Measurements from ENCODE around the gene MFN2.
A peak's percentile ranks its signal among the peaks of the same experiment; 100 is the strongest.

Gene MFN2

GRCh38 chr1:11979851-11980675 lies at the start of gene MFN2 (continued):
- TF ChIP-seq, protein P1, sequence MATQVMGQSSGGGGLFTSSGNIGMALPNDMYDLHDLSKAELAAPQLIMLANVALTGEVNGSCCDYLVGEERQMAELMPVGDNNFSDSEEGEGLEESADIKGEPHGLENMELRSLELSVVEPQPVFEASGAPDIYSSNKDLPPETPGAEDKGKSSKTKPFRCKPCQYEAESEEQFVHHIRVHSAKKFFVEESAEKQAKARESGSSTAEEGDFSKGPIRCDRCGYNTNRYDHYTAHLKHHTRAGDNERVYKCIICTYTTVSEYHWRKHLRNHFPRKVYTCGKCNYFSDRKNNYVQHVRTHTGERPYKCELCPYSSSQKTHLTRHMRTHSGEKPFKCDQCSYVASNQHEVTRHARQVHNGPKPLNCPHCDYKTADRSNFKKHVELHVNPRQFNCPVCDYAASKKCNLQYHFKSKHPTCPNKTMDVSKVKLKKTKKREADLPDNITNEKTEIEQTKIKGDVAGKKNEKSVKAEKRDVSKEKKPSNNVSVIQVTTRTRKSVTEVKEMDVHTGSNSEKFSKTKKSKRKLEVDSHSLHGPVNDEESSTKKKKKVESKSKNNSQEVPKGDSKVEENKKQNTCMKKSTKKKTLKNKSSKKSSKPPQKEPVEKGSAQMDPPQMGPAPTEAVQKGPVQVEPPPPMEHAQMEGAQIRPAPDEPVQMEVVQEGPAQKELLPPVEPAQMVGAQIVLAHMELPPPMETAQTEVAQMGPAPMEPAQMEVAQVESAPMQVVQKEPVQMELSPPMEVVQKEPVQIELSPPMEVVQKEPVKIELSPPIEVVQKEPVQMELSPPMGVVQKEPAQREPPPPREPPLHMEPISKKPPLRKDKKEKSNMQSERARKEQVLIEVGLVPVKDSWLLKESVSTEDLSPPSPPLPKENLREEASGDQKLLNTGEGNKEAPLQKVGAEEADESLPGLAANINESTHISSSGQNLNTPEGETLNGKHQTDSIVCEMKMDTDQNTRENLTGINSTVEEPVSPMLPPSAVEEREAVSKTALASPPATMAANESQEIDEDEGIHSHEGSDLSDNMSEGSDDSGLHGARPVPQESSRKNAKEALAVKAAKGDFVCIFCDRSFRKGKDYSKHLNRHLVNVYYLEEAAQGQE (tag by site-specific recombination; IDR thresholded peaks at IDR 0.05): no peak
- TF ChIP-seq, protein P2, sequence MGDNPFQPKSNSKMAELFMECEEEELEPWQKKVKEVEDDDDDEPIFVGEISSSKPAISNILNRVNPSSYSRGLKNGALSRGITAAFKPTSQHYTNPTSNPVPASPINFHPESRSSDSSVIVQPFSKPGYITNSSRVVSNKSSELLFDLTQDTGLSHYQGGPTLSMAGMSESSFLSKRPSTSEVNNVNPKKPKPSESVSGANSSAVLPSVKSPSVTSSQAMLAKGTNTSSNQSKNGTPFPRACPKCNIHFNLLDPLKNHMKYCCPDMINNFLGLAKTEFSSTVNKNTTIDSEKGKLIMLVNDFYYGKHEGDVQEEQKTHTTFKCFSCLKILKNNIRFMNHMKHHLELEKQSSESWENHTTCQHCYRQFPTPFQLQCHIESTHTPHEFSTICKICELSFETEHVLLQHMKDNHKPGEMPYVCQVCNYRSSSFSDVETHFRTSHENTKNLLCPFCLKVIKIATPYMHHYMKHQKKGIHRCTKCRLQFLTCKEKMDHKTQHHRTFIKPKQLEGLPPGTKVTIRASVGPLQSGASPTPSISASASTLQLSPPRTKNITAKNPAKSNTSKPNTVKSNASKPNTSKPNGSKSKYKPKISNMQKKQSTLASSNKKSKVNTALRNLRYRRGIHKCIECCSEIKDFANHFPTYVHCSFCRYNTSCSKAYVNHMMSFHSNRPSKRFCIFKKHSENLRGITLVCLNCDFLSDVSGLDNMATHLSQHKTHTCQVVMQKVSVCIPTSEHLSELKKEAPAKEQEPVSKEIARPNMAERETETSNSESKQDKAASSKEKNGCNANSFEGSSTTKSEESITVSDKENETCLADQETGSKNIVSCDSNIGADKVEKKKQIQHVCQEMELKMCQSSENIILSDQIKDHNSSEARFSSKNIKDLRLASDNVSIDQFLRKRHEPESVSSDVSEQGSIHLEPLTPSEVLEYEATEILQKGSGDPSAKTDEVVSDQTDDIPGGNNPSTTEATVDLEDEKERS (tag by site-specific recombination; IDR thresholded peaks at IDR 0.05): no peak
- TF ChIP-seq ZNF221 (tag by site-specific recombination; IDR thresholded peaks at IDR 0.05; ENCODE audit: borderline replicate concordance) (no peak), ZBTB17 (tag by site-specific recombination; IDR thresholded peaks at IDR 0.05) (peak; percentile 95), ZNF558 (tag by site-specific recombination; IDR thresholded peaks at IDR 0.05) (no peak), ZNF18 (tag by site-specific recombination; IDR thresholded peaks at IDR 0.05) (no peak), ZNF24 (tag by site-specific recombination; IDR thresholded peaks at IDR 0.05) (peak; percentile 38; the same call in 1 of the 2 replicates), ZNF157 (tag by site-specific recombination; IDR thresholded peaks at IDR 0.05) (no peak), ZNF623 (tag by site-specific recombination; IDR thresholded peaks at IDR 0.05) (no peak), ZNF211 (tag by site-specific recombination; IDR thresholded peaks at IDR 0.05; ENCODE audit: low read depth) (no peak), ZNF184 (tag by site-specific recombination; IDR thresholded peaks at IDR 0.05) (no peak), ZNF747 (tag by site-specific recombination; IDR thresholded peaks at IDR 0.05) (no peak), ZNF560 (tag by site-specific recombination; IDR thresholded peaks at IDR 0.05; ENCODE audit: borderline replicate concordance) (no peak), ZNF354C (tag by site-specific recombination; IDR thresholded peaks at IDR 0.05; ENCODE audit: borderline replicate concordance, low read depth) (no peak), ZNF580 (tag by site-specific recombination; IDR thresholded peaks at IDR 0.05) (0 out of 2 replicates have a peak, but pooled peaks have one; percentile 18), SCRT2 (tag by site-specific recombination; IDR thresholded peaks at IDR 0.05) (no peak), ZNF416 (tag by site-specific recombination; IDR thresholded peaks at IDR 0.05) (no peak), INSM2 (tag by site-specific recombination; IDR thresholded peaks at IDR 0.05) (peak; percentile 45), ZNF19 (tag by site-specific recombination; IDR thresholded peaks at IDR 0.05; ENCODE audit: low read depth) (no peak), PRDM10 (tag by site-specific recombination; IDR thresholded peaks at IDR 0.05) (peak; percentile 84)
- TF ChIP-seq, protein P3, sequence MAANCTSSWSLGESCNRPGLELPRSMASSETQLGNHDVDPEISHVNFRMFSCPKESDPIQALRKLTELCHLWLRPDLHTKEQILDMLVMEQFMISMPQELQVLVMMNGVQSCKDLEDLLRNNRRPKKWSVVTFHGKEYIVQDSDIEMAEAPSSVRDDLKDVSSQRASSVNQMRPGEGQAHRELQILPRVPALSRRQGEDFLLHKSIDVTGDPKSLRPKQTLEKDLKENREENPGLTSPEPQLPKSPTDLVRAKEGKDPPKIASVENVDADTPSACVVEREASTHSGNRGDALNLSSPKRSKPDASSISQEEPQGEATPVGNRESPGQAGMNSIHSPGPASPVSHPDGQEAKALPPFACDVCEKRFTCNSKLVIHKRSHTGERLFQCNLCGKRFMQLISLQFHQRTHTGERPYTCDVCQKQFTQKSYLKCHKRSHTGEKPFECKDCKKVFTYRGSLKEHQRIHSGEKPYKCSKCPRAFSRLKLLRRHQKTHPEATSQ (tag by site-specific recombination; IDR thresholded peaks at IDR 0.05): no peak
- TF ChIP-seq, protein P4, sequence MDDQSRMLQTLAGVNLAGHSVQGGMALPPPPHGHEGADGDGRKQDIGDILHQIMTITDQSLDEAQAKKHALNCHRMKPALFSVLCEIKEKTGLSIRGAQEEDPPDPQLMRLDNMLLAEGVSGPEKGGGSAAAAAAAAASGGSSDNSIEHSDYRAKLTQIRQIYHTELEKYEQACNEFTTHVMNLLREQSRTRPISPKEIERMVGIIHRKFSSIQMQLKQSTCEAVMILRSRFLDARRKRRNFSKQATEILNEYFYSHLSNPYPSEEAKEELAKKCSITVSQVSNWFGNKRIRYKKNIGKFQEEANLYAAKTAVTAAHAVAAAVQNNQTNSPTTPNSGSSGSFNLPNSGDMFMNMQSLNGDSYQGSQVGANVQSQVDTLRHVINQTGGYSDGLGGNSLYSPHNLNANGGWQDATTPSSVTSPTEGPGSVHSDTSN (CRISPR knock-in tag; IDR thresholded peaks at IDR 0.05): peak; percentile 77
